Putamen (tissue), 1 donor: ENCODE measurements around the gene GOLGA6A.
A peak's percentile ranks its signal among the peaks of the same experiment; 100 is the strongest.
"Not testable (repeated sequence)": the region's sequence is repeated elsewhere in the genome, so short reads cannot be mapped to it uniquely, and the experiment has no call there.

ENCODE experiments used
- DNase-seq: peaks from one replicate; pipeline ENCODE4 v3.0.0-alpha.2; 2016; ENCODE audit warnings: low spot score

GOLGA6A gene, protein sequence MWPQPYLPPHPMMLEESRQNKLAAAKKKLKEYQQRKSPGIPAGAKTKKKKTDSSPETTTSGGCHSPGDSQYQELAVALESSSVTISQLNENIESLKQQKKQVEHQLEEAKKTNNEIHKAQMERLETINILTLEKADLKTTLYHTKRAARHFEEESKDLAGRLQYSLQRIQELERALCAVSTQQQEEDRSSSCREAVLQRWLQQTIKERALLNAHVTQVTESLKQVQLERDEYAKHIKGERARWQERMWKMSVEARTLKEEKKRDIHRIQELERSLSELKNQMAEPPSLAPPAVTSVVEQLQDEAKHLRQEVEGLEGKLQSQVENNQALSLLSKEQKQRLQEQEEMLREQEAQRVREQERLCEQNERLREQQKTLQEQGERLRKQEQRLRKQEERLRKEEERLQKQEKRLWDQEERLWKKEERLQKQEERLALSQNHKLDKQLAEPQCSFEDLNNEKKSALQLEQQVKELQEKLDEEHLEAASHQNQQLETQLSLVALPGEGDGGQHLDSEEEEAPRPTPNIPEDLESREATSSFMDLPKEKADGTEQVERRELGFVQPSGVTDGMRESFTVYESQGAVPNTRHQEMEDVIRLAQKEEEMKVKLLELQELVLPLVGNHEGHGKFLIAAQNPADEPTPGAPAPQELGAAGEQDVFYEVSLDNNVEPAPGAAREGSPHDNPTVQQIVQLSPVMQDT

DNA sequence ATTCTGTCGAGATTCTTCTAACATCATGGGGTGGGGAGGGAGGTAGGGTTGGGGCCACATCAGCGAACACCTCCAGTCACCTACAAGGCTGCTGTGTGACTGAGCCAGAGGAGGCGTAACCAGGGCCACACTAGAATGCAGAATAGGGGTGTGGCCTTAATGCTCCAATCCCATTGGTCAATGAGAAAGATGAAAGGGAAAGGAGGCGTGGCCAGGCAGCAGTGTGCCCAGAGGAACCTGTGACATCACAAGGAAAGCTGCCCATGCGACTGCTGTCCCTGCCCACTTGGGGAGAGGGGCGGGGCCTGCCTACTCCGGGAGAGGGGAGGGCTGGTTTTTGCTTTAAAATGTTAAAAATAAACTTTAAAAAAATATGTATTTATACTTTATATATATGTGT is at the start of gene GOLGA6A:
Gene GOLGA6A, minus strand, starts transcription at position 101 of the 400 bp plus-strand sequence. Its CDS starts 41 bp downstream, at position 60.
- not testable (repeated sequence) for DNase-seq

GRCh38 chr15:74131628-74132413 is 49.5 kb upstream of the GOLGA6A start:
- no peak for DNase-seq

DNA sequence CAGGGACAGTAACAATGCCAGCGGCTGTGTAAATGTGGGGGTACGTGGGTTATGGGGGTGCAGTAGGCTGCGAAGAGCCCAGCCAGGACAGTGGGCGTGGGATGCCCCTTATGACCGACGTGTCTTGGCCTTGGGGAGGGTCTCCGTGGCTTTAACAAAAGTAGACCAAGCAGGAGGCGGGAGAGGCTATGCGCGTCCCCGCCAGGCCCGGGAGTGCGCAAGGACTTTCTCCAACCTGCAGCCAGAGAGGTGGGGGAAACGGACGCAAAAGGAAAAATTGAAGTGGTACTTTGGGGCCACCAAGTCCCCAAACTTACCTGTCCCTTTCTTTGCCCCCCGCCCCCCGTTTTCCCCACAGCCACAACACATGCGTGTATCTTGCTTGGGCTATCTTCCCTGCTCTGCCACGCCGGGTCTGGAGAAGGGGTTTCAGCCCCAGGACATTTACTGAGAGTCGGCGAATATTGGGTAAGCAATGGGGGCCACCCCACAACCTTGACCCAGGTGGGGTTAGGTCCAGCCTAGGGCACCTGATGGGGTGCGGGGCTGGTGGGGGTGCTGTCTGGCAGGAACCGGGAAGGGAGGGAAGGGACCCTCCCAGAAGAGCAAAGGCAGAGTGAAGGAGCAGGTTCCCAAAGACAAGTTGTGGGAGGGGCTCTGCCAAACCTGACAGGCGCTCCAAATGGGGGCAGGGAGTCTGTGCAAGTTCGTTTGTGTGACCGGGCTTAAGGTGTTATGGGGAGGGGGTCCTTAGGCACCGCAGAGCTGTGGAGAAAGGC is 48.7 kb upstream of the GOLGA6A start:
- DNase-seq: no peak

- DNase-seq: peak; percentile 52
Observed at GRCh38 chr15:74130155-74130848, 48.0 kb upstream of the GOLGA6A start, which contains the start of gene ISLR2. Gene ISLR2 (plus strand): TSS chr15:74130586. CDS start chr15:74132755, 2,169 bp downstream.

GRCh38 chr15:74129586-74130154 is 47.3 kb upstream of the GOLGA6A start:
- DNase-seq: no peak

DNA sequence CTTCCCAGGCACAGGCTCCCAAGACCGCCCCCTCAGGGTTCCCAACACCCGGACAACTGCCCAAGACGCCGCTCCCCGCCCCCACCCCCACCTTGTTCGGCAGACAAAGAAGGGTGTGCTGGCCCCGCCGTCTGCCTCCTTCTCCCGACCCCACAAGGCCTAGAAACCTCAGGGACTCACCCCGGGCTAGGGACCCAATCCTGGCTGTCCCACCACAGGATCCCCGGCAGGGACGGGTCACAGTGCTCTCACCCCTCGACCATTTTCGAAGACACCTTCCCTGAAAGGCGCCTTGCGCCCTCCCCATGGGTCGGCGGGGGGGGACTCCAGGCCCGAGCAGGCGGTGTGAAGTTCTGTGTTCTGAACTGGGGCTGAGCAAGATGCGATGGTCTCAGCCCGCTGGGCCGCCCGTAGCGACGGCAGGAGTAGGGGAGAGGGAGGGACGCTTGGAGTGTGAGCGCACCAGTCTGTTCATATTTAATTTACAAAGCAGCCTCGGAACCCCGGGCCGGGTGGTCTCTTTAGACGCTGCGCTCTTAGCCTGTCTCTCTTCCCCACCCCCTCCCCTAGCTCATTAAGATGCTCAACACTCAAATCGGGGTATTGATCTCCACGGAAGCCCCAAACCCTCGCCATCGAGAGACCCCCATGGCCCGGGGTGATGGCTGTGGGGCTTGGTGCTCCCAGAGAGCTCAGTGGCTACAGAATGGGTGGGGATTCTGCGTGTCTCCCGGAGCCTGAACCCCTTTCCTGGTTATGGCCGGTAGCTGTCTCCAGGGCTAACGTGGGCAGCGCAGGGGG is 46.6 kb upstream of the GOLGA6A start:
- no peak for DNase-seq

DNA sequence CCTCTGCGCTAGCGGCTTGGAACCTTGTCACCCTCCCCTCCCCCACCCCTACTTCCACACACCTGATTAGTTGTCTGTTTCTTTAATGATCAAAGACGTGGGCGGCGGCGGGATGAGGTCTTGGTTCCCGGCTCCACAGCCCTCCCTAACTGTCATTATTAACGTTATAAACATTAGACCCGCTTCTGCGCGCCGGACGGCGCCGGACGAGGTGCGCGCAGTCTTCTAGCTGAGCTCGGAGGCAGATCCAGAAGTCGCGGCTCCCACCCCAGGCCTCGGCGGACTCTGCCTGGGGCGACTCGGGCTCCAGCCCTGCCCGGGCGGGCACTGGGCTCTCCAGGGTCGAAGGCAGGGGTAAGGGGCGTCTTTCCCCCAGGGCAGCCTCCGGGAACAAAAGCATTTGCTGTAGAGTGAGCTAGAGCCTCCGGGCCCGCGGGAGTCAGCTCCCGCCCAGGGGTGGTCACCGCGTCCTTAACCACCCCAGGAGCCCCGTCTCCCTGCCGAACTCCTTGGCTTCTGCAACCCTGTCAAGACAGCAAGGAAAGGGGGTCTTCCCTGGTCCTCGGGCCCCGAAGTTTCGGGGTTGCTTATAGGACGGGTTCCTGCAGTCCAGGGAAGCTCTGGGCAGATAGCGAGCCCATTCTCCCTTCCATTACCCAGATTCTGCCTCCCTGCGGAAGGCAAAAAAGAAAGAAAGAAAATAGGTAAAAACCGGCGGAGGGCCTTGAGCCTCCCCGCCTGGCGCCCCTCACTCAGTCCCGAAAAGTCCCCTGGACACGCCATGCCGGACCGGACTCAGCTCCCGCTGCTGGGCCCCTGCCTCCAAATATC is 45.8 kb upstream of the GOLGA6A start:
- no peak for DNase-seq

GRCh38 chr15:74127255-74127953 is 45.1 kb upstream of the GOLGA6A start:
- DNase-seq: peak; percentile 75

DNA sequence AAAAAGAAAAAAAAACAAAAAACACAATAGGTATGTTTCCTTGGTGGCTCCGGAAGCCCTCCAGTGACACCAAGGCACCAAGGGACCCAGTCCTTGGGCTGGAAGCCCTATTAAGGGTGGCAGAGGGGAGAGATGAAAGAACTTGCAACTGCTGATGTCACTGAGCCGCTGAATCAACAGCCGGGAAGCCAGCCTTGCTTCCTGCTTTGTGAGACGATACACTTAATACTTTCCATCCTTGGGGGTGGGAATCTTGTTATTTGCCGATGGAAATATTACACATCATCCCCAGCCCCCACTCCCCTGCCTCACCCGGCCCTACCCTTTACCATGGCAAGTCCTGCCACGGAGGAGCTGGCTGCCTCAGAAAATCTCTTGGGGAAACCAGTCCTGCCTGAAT is 42.4 kb upstream of the GOLGA6A start:
- no peak for DNase-seq

DNA sequence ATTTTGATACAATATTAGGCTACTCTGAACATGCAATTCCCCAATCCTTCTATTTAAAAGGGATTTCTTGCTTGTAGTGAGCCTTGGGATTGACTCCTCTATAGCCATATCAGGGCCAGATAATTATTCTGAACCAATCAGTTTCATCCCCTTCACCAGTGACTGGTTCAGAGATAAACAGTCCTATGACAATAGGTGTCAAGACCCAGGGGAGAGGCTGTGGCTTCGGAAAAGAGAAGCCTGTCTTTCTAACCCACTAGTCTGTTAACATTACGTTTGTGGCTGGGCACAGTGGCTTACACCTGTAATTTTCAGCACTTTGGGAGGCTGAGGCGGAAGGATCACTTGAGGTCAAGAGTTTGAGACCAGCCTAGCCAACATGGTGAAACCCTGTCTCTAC is 41.8 kb upstream of the GOLGA6A start:
- no peak for DNase-seq

GRCh38 chr15:74123658-74124057 is 41.3 kb upstream of the GOLGA6A start:
- DNase-seq: no peak

GRCh38 chr15:74123131-74123429 is 40.7 kb upstream of the GOLGA6A start:
- no peak for DNase-seq

- DNase-seq: no peak
Observed at GRCh38 chr15:74122403-74123130, 40.2 kb upstream of the GOLGA6A start.

DNA sequence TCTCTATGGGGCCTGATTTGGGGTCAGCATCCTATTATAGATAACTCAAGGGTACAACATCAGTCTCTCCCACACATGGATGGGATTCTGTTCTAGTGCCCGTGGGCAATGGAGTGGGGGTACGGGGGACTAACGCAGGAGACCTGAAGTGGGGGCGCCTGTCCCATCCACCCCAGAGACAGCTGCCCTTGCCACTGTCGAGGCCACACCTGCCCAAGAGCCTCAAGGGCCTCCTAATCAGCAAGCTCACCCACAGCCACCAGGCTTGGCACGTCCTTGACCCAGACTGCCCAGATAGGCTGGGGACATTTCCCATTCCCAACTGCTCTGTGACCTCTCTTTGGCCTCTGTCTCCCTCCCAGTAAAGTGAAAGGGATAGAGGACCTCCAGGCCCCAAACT is 39.5 kb upstream of the GOLGA6A start:
- DNase-seq: no peak

DNA sequence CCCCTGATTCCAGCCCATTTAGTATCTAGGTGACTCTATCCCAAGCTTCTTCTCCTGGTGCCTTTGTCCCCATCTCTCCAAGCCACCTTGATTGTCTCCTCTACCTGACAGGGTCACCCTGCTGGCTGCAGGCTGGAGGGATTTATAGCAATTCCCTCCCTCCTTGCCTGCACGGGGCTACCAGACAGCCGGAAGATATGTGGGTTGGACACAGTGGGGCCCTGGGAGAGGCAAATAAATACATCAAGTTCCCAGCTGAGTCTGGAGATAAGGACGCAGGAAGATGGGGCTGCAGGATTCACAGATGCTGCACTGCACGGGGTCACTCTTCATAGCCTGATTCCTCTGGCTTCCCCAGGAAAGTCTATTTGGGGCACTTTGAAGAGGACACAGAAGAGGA is 38.7 kb upstream of the GOLGA6A start:
- DNase-seq: no peak

- DNase-seq: no peak
Observed at GRCh38 chr15:74120426-74120825, 38.1 kb upstream of the GOLGA6A start.

DNA sequence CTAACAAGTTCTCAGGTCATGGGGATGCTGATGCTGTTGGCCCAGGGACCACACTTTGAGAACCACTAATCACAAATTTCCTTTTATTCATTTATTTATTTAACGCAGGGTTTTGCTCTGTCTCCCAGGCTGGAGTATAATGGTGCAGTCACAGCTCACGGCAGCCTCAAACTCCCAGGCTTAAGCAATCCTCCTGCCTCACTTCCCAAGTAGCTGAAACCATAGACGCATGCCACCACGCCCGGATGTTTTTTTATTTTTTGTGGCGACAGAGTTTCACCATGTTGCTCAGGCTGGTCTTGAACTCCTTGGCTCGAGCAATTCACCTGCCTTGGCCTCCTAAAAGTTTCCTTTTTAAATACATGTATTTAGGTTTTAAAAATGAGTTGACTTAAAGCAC is 27.4 kb upstream of the GOLGA6A start:
- DNase-seq: no peak

DNA sequence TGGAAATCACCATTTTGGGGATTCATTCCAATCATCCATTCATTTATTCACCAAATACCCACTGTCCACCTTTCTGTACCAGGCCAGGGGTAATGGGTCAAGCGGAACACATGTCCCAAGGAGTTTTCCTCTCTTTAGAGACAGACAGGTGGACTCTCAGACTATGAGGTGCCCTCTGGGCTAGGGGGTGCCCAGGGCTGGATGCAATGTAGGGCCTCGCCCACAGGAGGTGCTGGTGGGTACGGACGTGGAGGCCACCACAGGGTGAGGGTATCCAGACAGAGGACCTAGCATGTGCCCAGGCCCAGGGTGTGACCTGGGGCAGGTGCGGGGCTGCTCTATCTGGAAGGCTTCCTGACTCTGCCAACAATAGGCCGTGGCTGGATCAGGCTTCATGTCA is 26.3 kb upstream of the GOLGA6A start:
- not testable (repeated sequence) for DNase-seq
